ENCODE results near the gene TEKTIP1.
"Not testable (repeated sequence)": the region's sequence is repeated elsewhere in the genome, so short reads cannot be mapped to it uniquely, and the experiment has no call there.

Gene TEKTIP1

DNA sequence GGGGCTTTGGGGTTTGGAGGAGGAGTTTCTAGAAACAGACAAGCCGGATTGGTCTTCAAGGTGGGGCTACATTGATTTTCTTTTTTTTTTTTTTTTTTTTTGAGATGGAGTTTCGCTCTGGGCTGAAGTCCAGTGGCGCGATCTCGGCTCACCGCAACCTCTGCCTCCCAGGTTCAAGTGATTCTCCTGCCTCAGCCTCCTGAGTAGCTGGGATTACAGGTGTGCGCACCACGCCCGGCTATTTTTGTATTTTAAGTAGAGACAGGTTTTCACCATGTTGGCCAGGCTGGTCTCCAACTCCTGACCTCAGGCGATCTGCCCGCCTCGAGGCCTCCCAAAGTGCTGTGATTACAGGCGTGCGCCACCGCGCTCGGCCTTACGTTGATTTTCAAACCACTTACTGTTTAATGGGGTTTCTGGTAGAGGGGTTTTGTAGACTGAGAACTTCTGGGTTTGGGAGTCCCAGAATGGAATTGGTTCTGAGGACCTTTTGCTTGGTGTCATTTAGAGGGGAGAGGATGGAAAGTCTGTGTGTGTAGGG lies 30.8 kb upstream of the TEKTIP1 start:
- not testable (repeated sequence) for DNase-seq

- no peak for DNase-seq
Observed at GRCh38 chr19:3508771-3509535, 30.0 kb upstream of the TEKTIP1 start.

DNA sequence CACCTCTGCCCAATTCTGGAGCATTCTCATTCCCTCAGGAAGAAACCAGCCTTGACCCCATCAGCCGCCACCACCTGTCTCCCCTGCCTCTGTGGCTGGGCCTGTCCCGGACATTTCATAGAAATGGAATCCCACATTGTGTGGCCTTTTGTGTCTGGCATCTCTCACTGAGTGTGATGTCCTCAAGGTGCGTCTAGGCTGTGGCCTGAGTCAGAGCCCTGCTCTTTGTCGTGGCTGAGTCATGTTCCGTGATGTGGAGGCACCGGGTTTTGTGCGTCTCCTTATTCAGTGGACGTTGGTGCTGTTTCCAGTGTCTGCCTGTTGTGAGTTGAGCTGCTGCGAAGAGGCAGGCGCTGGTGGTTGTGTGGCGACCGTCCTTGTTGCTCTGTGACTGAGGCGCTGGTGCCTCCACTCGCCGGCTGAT lies 29.4 kb upstream of the TEKTIP1 start:
- DNase-seq = no peak

DNA sequence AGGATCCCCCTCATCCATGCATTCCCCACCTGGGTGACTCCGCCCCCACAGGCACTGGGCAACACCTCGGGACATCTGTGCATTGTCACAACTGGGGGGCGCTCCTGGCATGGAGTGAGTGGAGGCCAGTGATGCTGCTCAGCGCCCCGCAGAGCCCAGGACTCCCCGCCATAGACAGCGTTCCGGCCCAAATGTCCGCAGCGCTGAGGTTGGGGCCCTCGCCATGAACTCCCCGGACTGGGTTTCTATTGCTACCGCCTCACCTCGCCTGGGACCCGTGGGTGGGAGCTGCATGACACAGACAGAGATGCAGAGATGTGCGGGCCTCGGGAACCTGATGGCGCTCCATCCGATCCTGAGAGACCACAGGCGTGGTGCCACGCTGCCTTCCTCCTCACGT lies 28.2 kb upstream of the TEKTIP1 start:
- DNase-seq = no peak

GRCh38 chr19:3511506-3512251 lies 27.3 kb upstream of the TEKTIP1 start:
- no peak for DNase-seq

DNA sequence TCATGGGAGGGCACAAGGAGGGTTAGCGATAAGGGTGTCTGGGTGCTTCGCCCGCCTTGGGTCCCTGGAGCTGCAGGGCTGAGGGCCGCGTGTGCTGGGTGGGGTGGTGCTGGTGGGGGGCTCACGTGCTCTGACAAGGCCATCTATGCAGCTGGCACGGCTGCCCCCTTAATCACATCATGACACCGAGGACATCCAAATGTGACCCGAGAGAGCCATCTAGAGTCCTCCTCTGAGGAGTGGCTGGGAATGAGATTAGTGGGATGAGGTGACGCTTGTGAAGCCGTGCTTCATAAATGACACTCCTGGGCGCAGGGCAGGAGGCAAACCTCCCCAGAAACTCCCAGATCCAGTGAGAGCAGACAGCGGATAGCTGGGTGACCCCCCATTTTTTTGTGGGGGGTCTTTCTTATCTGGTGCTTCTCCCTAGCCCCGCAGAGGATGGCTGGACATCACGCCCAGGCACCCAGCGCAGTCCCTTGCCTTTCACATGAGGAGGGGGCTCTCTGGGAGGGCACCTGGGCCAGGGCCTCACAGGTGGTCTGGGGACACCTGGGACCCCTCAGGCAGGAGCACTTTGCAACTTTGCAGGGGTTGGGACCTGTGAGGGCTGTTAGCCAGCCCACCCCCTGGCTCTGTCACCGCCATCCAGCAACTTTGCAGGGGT lies 26.3 kb upstream of the TEKTIP1 start:
- DNase-seq = no peak

- DNase-seq = no peak
Observed at GRCh38 chr19:3513229-3514140, 25.5 kb upstream of the TEKTIP1 start.

DNA sequence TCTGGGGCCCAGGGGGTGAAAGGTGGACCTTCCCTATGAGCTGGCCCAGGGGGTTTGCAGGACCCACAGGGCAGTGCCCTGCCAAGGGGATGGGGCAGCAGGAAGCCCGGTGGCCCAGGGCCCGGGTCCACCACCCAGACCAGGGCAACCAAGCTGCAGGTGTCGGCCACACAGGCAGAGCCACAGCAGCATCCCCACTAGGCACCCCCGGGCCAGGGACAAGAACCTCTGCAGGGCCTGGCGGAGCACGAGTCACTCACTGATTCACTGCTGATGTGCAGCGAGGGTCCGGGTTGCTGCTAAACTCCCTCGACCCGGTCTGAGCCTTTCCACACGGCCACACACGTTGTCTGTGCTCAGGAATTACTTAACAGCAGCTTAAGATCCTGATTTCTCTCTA lies 24.0 kb upstream of the TEKTIP1 start:
- no peak for DNase-seq

DNA sequence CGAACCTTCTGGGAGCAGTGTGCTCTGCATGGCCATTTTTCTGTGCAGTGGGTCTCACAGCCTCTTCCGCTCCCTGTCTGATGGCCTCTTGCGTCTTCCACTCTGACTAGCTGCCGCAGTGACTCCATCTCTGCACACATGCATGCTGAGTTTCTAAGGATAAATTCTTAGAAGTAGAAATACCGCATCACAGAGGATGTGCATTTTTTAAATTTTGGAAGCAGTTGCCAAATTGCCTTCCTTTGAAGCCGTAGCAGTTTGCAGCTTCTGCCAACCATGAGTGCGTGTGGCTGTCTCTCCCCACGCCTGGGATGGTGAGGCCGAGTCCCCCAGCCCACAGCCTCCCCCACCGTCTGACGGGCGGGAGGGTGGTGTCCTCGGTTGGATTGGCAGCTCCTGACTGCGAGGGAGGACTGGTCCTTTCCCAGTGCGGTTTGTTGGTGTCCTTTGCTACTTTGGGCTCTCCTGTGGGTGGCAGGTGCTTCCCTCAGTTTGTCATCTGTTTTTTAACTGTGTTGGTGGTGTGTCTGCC lies 23.0 kb upstream of the TEKTIP1 start:
- DNase-seq = no peak

- peak in 1 of 2 experiments; percentile 39 for DNase-seq
Observed at GRCh38 chr19:3516675-3517207, 22.2 kb upstream of the TEKTIP1 start.

GRCh38 chr19:3517638-3518037 lies 21.3 kb upstream of the TEKTIP1 start:
- no peak for DNase-seq

- no peak for DNase-seq
Observed at GRCh38 chr19:3518255-3518654, 20.7 kb upstream of the TEKTIP1 start.

GRCh38 chr19:3518659-3519058 lies 20.3 kb upstream of the TEKTIP1 start:
- DNase-seq = no peak

- no peak for DNase-seq
Observed at GRCh38 chr19:3519126-3519525, 19.8 kb upstream of the TEKTIP1 start.

- no peak for DNase-seq
Observed at GRCh38 chr19:3520166-3521103, 18.5 kb upstream of the TEKTIP1 start.

DNA sequence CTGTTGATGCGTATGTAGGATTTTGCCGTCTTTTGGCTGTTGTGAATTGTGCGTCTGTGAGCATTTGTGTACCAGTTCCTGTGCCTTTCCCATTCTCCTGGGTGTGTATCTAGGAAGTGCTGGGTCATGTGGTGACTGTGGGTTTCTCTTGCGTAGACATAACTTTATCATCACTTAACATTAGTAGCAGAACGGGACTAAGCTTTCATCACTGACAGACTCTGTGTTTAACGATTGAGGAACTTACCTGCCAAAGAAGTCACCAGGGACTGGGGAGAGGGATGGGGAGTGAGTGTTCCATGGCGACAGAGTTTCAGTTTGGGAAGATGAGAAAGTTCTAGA lies 17.9 kb upstream of the TEKTIP1 start:
- no peak for DNase-seq

DNA sequence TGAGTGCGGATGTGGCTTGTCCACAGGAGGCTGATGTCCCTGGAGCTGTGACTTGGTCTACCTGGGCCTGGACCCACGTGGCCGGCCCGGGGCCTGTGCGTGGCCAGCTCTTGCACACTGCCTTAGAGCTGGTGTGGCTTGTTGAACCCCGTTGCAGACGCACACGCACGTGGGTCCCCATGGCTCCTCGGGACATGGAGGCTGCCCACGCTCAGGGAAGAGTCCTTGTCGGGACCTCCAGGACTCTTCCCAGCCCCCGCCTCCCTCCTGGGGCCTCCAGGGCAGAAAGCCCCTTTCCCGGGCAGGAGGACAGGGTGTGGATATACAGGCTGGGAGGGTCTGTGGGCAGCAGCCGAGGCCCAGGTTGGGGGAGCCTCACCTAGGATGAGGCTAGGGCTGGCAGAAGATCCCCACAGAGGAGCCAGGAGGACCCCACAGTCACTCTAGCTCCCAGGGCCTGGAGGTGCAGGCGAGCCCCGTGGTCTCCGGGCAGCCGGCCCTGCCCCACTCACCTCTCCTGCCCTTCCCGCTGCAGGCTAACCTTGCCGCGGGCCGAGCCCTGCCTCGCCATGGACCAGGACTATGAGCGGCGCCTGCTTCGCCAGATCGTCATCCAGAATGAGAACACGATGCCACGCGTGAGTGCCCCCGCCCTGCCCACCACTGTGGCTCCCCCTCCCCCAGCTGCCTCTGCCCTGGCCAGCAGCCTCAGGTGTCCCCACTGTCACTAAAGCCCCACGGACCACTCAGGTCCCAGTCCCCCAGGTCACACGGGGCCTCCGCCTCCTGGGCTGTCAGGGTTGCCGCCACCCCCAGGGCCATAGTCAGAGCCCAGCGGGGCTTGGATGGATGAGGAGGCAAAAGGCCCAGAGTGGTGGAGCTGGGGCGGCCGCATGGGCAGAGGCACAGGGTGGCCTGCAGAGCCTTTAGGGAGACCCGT lies 16.3 kb upstream of the TEKTIP1 start:
- no peak for DNase-seq

DNA sequence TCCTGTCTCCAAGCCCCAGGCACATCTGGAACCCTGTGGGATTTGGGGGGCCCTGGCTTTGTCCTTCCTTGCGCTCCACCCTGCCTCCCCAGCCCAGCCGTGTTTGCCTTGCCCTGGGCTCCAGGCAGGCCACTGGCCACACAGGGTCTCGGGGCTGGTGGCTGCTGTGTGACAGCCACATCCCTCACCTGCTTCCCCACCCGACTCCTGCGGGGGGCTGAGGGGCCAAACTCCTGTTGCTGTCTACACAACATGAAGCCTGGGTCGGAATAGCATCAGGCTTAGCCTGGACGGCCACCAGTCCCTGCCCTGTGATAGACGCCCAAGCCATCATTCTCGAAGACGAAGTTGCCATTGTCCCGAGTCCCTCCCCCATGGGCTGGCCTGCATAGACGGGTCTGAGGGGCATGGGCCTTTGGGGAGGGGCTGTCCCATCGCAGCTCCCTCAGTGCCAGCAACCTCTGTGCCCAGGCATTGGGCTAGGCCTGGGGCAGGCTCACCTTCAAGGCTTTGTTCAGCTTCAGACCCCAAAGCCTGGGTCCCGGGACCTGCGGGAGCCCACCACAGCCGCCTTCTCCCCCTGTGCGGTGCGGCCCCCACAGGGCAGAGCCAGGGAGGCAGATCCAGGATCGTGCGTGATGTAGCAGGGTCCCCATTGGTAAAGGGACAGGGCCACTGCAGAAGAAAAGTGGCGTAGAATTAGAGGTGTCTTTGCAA lies 15.5 kb upstream of the TEKTIP1 start:
- no peak for DNase-seq
